GM19328 (cell line): Measurements from ENCODE around the gene SUV39H1.
A peak's percentile ranks its signal among the peaks of the same experiment; 100 is the strongest.

ENCODE experiments used
- ATAC-seq: cut with Tn5 transposase; IDR thresholded peaks from one replicate; pipeline ENCODE4 v1.9.1; 2021; ENCODE audit warnings: mild to moderate bottlenecking, moderate library complexity; ENCODE audit not compliant: unreplicated experiment

Gene SUV39H1

GRCh38 chrX:48711929-48712505 lies 15.5 kb downstream of the SUV39H1 start:
- no peak for ATAC-seq

GRCh38 chrX:48713847-48714246 lies 17.3 kb downstream of the SUV39H1 start:
- no peak for ATAC-seq

GRCh38 chrX:48714573-48714972 lies 18.0 kb downstream of the SUV39H1 start:
- ATAC-seq: no peak

GRCh38 chrX:48715072-48715471 lies 18.5 kb downstream of the SUV39H1 start:
- ATAC-seq: no peak

- no peak for ATAC-seq
Measured at GRCh38 chrX:48715876-48716502, 19.5 kb downstream of the SUV39H1 start.

GRCh38 chrX:48719958-48720357 lies 23.4 kb downstream of the SUV39H1 start:
- ATAC-seq: no peak

- ATAC-seq: no peak
Measured at GRCh38 chrX:48720577-48721250, 24.2 kb downstream of the SUV39H1 start.

- no peak for ATAC-seq
Measured at GRCh38 chrX:48721916-48722315, 25.4 kb downstream of the SUV39H1 start.

- ATAC-seq: no peak
Measured at GRCh38 chrX:48726596-48726995, 30.1 kb downstream of the SUV39H1 start.

- ATAC-seq: no peak
Measured at GRCh38 chrX:48728653-48729052, 32.1 kb downstream of the SUV39H1 start.

- ATAC-seq: no peak
Measured at GRCh38 chrX:48736303-48736702, 39.8 kb downstream of the SUV39H1 start.

GRCh38 chrX:48736878-48737212 lies 40.3 kb downstream of the SUV39H1 start:
- no peak for ATAC-seq

- ATAC-seq: peak; percentile 97
Measured at GRCh38 chrX:48737213-48737938, 40.8 kb downstream of the SUV39H1 start.

GRCh38 chrX:48737940-48738339 lies 41.4 kb downstream of the SUV39H1 start:
- no peak for ATAC-seq

GRCh38 chrX:48741834-48742233 lies 45.3 kb downstream of the SUV39H1 start:
- no peak for ATAC-seq

- ATAC-seq: no peak
Measured at GRCh38 chrX:48745222-48745621, 48.7 kb downstream of the SUV39H1 start.

GRCh38 chrX:48747415-48748016 lies 51.0 kb downstream of the SUV39H1 start:
- no peak for ATAC-seq

GRCh38 chrX:48749182-48749581 lies 52.6 kb downstream of the SUV39H1 start:
- no peak for ATAC-seq

GRCh38 chrX:48751343-48751742 lies 54.8 kb downstream of the SUV39H1 start:
- no peak for ATAC-seq

- no peak for ATAC-seq
Measured at GRCh38 chrX:48752498-48752897, 56.0 kb downstream of the SUV39H1 start.

- no peak for ATAC-seq
Measured at GRCh38 chrX:48753708-48754228, 57.2 kb downstream of the SUV39H1 start.
